A549 (cell line): ENCODE data around the gene AOAH. TPM values are rescaled to one million over a fixed set of nuclear protein-coding genes. Genes with fewer than 3 reads are reported as not detected.

ENCODE experiments used
- ATAC-seq, 2 experiments: fragments of 200-7000 bp in 1 of 2; fragments of >200 bp in 1 of 2; cut with Nextera tagmentation in 1 of 2; cut with Tn5 transposase in 1 of 2; 3 replicates each; pipeline versions ENCODE4 v1.8.0 to v1.9.1; 2018 to 2020; ENCODE audit warnings: mild to moderate bottlenecking in 1 of 2, moderate library complexity in 1 of 2
- CTCF ChIA-PET: fragments of 300-600 bp; sonication (Branson Sonifier 250); formaldehyde crosslinking; extraction: SDS; loops from one replicate; lab custom pipeline; 2021; ENCODE audit warnings: antibody characterized with exemption, inconsistent platforms; lab: Yijun Ruan, JAX
- POLR2A ChIA-PET: fragments of 350-600 bp; formaldehyde crosslinking; extraction: SDS; loops from one replicate; lab custom pipeline; 2021; ENCODE audit warnings: antibody characterized with exemption, inconsistent platforms; lab: Yijun Ruan, JAX
- DNase-seq, 2 experiments: peaks; one replicate each; pipeline versions ENCODE4 v3.0.0 to v3.0.0-alpha.2; 2011 to 2016; ENCODE audit warnings: low read depth in 1 of 2, low spot score in 1 of 2
- FAIRE-seq: peaks from 2 replicates; lab custom pipeline; 2011; peaks lifted over from hg19 to GRCh38; lab: Jason Lieb, UNC
- H3K27ac ChIP-seq, 2 experiments: fragments of >200 bp; sonication (Bioruptor Twin); formaldehyde crosslinking; 3 replicates each; pipeline ENCODE4 v1.5.1; 2016 to 2017
- H3K4me1 ChIP-seq: fragments of >200 bp; sonication (Bioruptor Twin); formaldehyde crosslinking; 3 replicates; pipeline ENCODE4 v1.6.1; 2016
- H3K4me2 ChIP-seq: fragments of >200 bp; sonication (Bioruptor Twin); formaldehyde crosslinking; 3 replicates; pipeline ENCODE4 v1.6.1; 2016
- H3K4me3 ChIP-seq: fragments of >200 bp; sonication (Bioruptor Twin); formaldehyde crosslinking; 3 replicates; pipeline ENCODE4 v1.5.1; 2016
- H3K9me3 ChIP-seq: fragments of >200 bp; sonication (Bioruptor Twin); formaldehyde crosslinking; 3 replicates; pipeline ENCODE4 v1.6.1; 2016
- CEBPB ChIP-seq, 2 experiments: fragments of >200 bp in 1 of 2; sonication (Bioruptor Twin) in 1 of 2; formaldehyde crosslinking in 1 of 2; IDR thresholded peaks; 2 replicates each; pipeline ENCODE4 v1.6.1; 2012 to 2016
- CHD2 ChIP-seq: fragments of 150-350 bp; IDR thresholded peaks from 2 replicates; pipeline ENCODE4 v1.6.1; 2014; ENCODE audit warnings: low read length; ENCODE audit not compliant: partially characterized antibody
- ESRRA ChIP-seq: fragments of 150-350 bp; IDR thresholded peaks from 2 replicates; pipeline ENCODE4 v1.6.1; 2014; ENCODE audit warnings: mild to moderate bottlenecking, low read length, borderline replicate concordance
- FOSL2 ChIP-seq, 2 experiments: fragments of 450-650 bp in 1 of 2; fragments of >200 bp in 1 of 2; sonication (Bioruptor Twin) in 1 of 2; formaldehyde crosslinking; IDR thresholded peaks; 2 replicates each; pipeline versions ENCODE4 v1.5.0 to v1.6.1; 2016 to 2020; ENCODE audit warnings: mild to moderate bottlenecking in 1 of 2, moderate library complexity in 1 of 2
- GATA3 ChIP-seq: IDR thresholded peaks from 2 replicates; pipeline ENCODE4 v1.6.1; 2012; ENCODE audit warnings: borderline replicate concordance
- HDAC2 ChIP-seq: fragments of 200-600 bp; sonication (generic); IDR thresholded peaks from 2 replicates; pipeline ENCODE4 v1.6.1; 2016
- HOXA7 ChIP-seq: fragments of 250-450 bp; sonication (Bioruptor Pico); IDR thresholded peaks from 2 replicates; pipeline ENCODE4 v1.5.0; 2020; ENCODE audit warnings: mild to moderate bottlenecking, moderate library complexity
- HOXB13 ChIP-seq: fragments of 250-450 bp; sonication (Bioruptor Pico); IDR thresholded peaks from 2 replicates; pipeline ENCODE4 v1.5.0; 2020; ENCODE audit warnings: low read depth, mild to moderate bottlenecking, moderate library complexity
- KDM1A ChIP-seq: fragments of 200-600 bp; sonication (generic); IDR thresholded peaks from 2 replicates; pipeline ENCODE4 v1.6.1; 2016; ENCODE audit warnings: low read depth, mild to moderate bottlenecking
- KDM5A ChIP-seq: fragments of 200-600 bp; sonication (generic); IDR thresholded peaks from 2 replicates; pipeline ENCODE4 v1.6.1; 2016; ENCODE audit warnings: antibody characterized with exemption, mild to moderate bottlenecking
- NFE2L2 ChIP-seq: fragments of 150-350 bp; conservative IDR thresholded peaks from 2 replicates; pipeline ENCODE4 v1.6.1; 2014; ENCODE audit warnings: low read length
- NPAS2 ChIP-seq: fragments of 250-450 bp; sonication (Bioruptor Pico); IDR thresholded peaks from 2 replicates; pipeline ENCODE4 v1.8.0; 2022; ENCODE audit warnings: mild to moderate bottlenecking, moderate library complexity, borderline replicate concordance
- NR3C1 ChIP-seq: fragments of >200 bp; sonication (Bioruptor Twin); formaldehyde crosslinking; IDR thresholded peaks from 3 replicates; pipeline ENCODE4 v1.6.1; 2017
- RAD21 ChIP-seq, 2 experiments: fragments of >200 bp in 1 of 2; sonication (Bioruptor Twin) in 1 of 2; formaldehyde crosslinking in 1 of 2; IDR thresholded peaks in 1 of 2; conservative IDR thresholded peaks in 1 of 2; 2 replicates in 1 of 2; 3 replicates in 1 of 2; pipeline ENCODE4 v1.6.1; 2012 to 2018; ENCODE audit warnings: inconsistent platforms in 1 of 2
- RFX5 ChIP-seq: fragments of 450-650 bp; IDR thresholded peaks from 2 replicates; pipeline ENCODE4 v1.7.1; 2014; ENCODE audit warnings: antibody characterized with exemption, mild to moderate bottlenecking, moderate library complexity
- RNF2 ChIP-seq: fragments of 200-600 bp; sonication (generic); IDR thresholded peaks from 2 replicates; pipeline ENCODE4 v1.6.1; 2016; ENCODE audit warnings: low read depth, mild to moderate bottlenecking, antibody characterized with exemption, moderate library complexity, borderline replicate concordance
- SMC3 ChIP-seq: fragments of >200 bp; sonication (Bioruptor Twin); formaldehyde crosslinking; IDR thresholded peaks from 3 replicates; pipeline ENCODE4 v1.6.1; 2018; ENCODE audit warnings: inconsistent platforms
- SREBF2 ChIP-seq: fragments of 450-650 bp; IDR thresholded peaks from 2 replicates; pipeline ENCODE4 v1.6.1; 2014; ENCODE audit warnings: mild to moderate bottlenecking, moderate library complexity
- TFCP2L1 ChIP-seq: fragments of 250-450 bp; sonication (Bioruptor Pico); IDR thresholded peaks from 2 replicates; pipeline ENCODE4 v1.5.0; 2021; ENCODE audit warnings: mild to moderate bottlenecking
- ZC3H11A ChIP-seq: fragments of 450-650 bp; IDR thresholded peaks from 2 replicates; pipeline ENCODE4 v1.6.1; 2014; ENCODE audit warnings: antibody characterized with exemption, mild to moderate bottlenecking
- ZFP36 ChIP-seq: fragments of 450-650 bp; IDR thresholded peaks from 2 replicates; pipeline ENCODE4 v1.6.1; 2014; ENCODE audit warnings: borderline replicate concordance; ENCODE audit not compliant: partially characterized antibody
- WGBS: methylation state at CpG from one replicate; pipeline ENCODE4 v1.1.6; 2017; ENCODE audit errors: missing lambda C conversion rate; 5-methylcytosine and 5-hydroxymethylcytosine counted together
- polyA plus RNA-seq, 4 experiments: library from polyadenylated mRNA; depleted of rRNA in 3 of 4; stranded (reverse); fragments of >200 nt; fragmentation: RNase III in 1 of 4; extraction: RNeasy Plus Mini Kit Qiagen cat#74134 plus additional on column Dnase treatment in 1 of 4; gene quantifications; 2 replicates in 3 of 4; 3 replicates in 1 of 4; pipeline ENCODE4 v1.2.3, GENCODE V29; 2011 to 2017
- TF ChIP-seq, protein P1 (sequence below): IDR thresholded peaks from 2 replicates; pipeline ENCODE4 v1.6.1; 2012; ENCODE audit warnings: low read depth, borderline replicate concordance
- TF ChIP-seq, protein P2 (sequence below): IDR thresholded peaks from 2 replicates; pipeline ENCODE4 v1.6.1; 2012

The AOAH gene
- polyA plus RNA-seq, 2 of the 4 experiments (the other 2 are of a cell fraction), result 0.09 TPM; not detected in 1

DNA sequence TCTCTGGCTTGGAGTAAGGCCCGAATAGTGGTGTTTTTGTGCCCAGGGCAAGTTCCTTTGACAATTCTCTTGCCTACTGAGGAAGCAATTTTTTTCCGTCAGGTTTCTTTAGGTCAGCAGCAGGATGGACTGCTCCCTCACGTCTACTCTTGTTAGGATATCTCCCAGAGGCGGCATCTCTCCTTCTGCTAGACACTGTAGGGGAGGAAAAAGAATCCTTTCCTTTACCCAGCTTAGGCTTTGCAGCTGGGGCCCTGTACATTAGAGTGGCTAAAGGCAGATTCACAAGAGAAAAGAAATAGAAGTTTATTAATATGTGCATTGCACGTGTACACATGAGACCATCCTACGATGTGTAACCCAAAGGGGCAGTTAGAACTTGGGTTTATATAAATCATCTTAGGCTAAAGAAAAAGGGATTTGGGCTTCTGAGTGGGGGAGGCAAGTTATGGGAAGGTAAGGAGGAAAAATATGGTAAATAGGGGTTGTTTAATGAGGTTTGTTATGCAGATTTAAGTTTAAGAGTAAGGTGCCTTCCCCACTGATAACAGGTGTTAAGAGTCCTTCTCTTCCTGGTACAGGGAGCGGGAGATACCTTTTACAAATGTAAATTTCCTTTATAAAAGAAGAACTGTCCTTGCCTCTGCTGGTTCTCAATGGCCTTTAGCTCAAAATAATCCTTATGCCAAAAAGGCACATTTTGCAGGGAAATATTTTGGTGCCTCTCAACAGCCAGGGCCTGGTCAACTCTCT, 156.4 kb downstream of the AOAH start:
- no peak for FAIRE-seq
- no peak for TF ChIP-seq NPAS2 (CRISPR knock-in tag)
- TF ChIP-seq, protein P1, sequence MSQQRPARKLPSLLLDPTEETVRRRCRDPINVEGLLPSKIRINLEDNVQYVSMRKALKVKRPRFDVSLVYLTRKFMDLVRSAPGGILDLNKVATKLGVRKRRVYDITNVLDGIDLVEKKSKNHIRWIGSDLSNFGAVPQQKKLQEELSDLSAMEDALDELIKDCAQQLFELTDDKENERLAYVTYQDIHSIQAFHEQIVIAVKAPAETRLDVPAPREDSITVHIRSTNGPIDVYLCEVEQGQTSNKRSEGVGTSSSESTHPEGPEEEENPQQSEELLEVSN, result no peak
- DNase-seq, result no peak
- ChIA-PET POLR2A (no interaction called here), CTCF (interaction anchor here (0.6 kb wide), 1 partner anchor 942 kb away, joined by 3 read pairs; no protein-coding TSS in a partner anchor)
- ATAC-seq, result no peak
- no peaks in the 10 kb centered on the region for H3K9me3 ChIP-seq
- 71% methylated on average over 7 of the region's 7 CpGs for WGBS
- H3K4me1 ChIP-seq, result peaks cover 10% of the 10 kb centered on the region; the same call in 1 of the 3 replicates
- no peak overlapping the region for H3K4me2 ChIP-seq
- no peak overlapping the region for H3K4me3 ChIP-seq
- H3K27ac ChIP-seq, result no peak overlapping the region

DNA sequence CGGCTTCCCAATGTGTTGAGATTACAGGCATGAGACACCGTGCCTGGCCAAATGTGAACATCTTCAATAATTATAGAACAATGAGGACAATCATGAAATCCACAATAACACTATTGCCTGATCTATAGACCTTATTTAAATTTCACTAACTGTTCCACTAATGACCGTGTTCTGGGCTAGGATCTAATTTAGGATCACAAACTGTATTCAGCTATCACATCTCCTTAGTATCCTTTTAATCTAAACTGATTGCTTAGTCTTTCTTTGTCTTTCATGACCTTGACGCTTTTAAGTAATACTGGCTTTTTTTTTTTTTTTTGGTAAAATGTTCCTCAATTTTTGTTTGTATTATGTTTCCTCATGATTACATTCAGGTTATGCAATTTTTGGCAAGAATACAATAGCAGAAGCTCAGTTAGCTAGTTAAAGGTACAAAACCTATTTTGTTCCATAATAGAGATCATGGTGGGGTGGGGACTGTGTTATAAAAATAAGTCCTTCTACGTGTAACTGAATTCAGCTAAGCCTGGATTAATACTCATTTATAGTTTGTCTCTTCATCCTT, 158.4 kb downstream of the AOAH start:
- FAIRE-seq (no peak), ATAC-seq (no peak), DNase-seq (no peak)
- ChIA-PET CTCF (interaction anchor here (1.2 to 1.3 kb wide), 2 partner anchors 68 to 78 kb away, joined by 3 to 6 read pairs; no protein-coding TSS in a partner anchor), POLR2A (no interaction called here)
- H3K4me2 ChIP-seq, result no peak overlapping the region
- TF ChIP-seq CEBPB (IDR thresholded peaks at IDR 0.05) (peak in 1 of 2 experiments; percentile 57; a peak in 1 of 4 replicates), SMC3 (no peak)
- WGBS, result 56% methylated on average over 5 of the region's 5 CpGs
- no peaks in the 10 kb centered on the region for H3K9me3 ChIP-seq
- no peak overlapping the region for H3K4me3 ChIP-seq
- H3K4me1 ChIP-seq, result peaks cover 10% of the 10 kb centered on the region; the same call in 1 of the 3 replicates
- no peak overlapping the region for H3K27ac ChIP-seq

DNA sequence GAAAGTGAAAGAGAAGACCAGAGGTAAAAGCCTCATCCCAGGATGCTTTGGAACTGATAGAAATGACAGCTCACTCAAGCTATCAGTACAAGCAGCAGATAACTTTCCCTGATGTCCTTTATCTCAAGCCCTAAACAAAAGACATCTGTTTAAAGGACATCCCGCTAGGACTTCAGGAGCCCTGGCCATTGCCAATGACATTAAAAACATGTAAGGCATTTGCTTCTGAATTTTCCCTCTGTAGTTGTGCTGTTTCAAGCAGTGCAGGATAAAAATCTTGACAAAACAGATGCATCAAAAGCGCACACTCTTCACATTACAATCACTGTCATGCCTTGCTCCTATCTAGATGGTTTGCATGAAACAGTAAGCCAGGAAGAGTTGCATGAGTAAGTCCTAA, 159.8 kb downstream of the AOAH start:
- WGBS, result 90% methylated on average over 2 of the region's 2 CpGs
- no peak for DNase-seq
- CTCF ChIA-PET, result no interaction called here
- H3K4me2 ChIP-seq, result peak overlapping the region; percentile 24; the same call in 2 of the 3 replicates
- H3K9me3 ChIP-seq, result no peaks in the 10 kb centered on the region
- TF ChIP-seq ZFP36 (no peak), CHD2 (no peak), HDAC2 (no peak), RFX5 (no peak), KDM1A (no peak), ESRRA (no peak), HOXB13 (no peak), SREBF2 (no peak), FOSL2 (IDR thresholded peaks at IDR 0.05) (no peak), FOSL2 (CRISPR knock-in tag; IDR thresholded peaks at IDR 0.05) (no peak)
- TF ChIP-seq, all 56 proteins: peak for 0
- FAIRE-seq (no peak), ATAC-seq (no peak)
- no peak overlapping the region for H3K4me3 ChIP-seq
- POLR2A ChIA-PET, result no interaction called here
- no peak overlapping the region for H3K27ac ChIP-seq
- peaks cover 10% of the 10 kb centered on the region; the same call in 1 of the 3 replicates for H3K4me1 ChIP-seq

DNA sequence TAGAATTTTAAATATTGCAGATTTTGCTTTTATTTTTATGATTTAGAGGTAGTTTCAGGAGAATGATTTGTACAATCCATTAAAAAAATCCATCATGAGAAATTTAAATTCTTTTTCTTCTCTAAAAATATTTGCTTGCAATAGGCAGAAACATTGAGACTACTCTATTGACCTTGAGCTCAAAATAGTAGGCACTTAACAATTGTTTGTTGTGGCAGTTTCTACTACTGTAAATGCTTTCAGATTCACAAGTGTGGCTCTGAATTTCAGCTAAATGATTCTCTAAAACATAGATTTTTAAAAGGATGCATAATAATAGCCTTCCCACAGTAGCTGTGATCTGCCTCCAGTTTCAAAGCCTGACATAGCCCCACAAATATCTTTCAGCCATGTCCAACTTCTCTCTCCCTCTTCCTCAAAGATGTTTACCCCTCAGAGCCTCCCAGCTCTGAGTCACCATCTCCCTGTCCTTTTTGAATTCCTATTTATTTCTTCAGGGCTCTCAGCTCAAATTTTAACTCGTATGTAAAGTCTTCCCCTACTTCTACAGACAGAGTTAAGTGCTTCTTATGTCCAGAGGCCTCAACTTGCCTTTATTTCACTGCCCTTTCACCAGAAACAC, 160.5 kb downstream of the AOAH start:
- ChIA-PET CTCF (interaction anchor here (1.0 kb wide), 1 partner anchor 107 kb away, joined by 3 read pairs; no protein-coding TSS in a partner anchor), POLR2A (no interaction called here)
- Histone ChIP-seq H3K4me1 (peaks cover 10% of the 10 kb centered on the region; the same call in 1 of the 3 replicates), H3K27ac (no peak overlapping the region), H3K4me3 (no peak overlapping the region), H3K4me2 (peak overlapping the region; percentile 24; the same call in 2 of the 3 replicates), H3K9me3 (no peaks in the 10 kb centered on the region)
- ATAC-seq (no peak), DNase-seq (no peak), FAIRE-seq (no peak)
- TF ChIP-seq NFE2L2 (no peak), GATA3 (no peak), CHD2 (no peak), RNF2 (no peak), TFCP2L1 (CRISPR knock-in tag) (no peak), NR3C1 (no peak), ZC3H11A (no peak), RAD21 (conservative IDR thresholded peaks at IDR 0.05 in 1 of 2, IDR thresholded peaks at IDR 0.05 in 1 of 2) (no peak), KDM5A (no peak), HOXA7 (CRISPR knock-in tag) (no peak)
- TF ChIP-seq, protein P2, sequence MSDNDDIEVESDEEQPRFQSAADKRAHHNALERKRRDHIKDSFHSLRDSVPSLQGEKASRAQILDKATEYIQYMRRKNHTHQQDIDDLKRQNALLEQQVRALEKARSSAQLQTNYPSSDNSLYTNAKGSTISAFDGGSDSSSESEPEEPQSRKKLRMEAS, result no peak
- WGBS, result 7% methylated on average over 1 of the region's 1 CpG
